Neural progenitor cell (in vitro differentiated cells): ENCODE results near the gene OCA2. TPM values are rescaled to one million over a fixed set of nuclear protein-coding genes. Genes with fewer than 3 reads are reported as not detected.

Experiments used
- DNase-seq: peaks from one replicate; pipeline ENCODE4 v3.0.0-alpha.2; 2016; ENCODE audit warnings: low spot score
- H2AFZ ChIP-seq: fragments of 200-600 bp; sonication (generic); replicated peaks from 2 replicates; pipeline ENCODE4 v1.6.1; 2016; ENCODE audit warnings: antibody characterized with exemption
- H3F3A ChIP-seq: fragments of 200-600 bp; sonication (generic); 2 replicates; pipeline ENCODE4 v1.6.1; 2016; ENCODE audit warnings: antibody characterized with exemption, low read depth
- H3K27ac ChIP-seq: fragments of 200-600 bp; sonication (generic); 2 replicates; pipeline ENCODE4 v1.5.1; 2016; ENCODE audit warnings: mild to moderate bottlenecking
- H3K27me3 ChIP-seq: fragments of 200-600 bp; sonication (generic); 2 replicates; pipeline ENCODE4 v1.6.1; 2016; ENCODE audit warnings: mild to moderate bottlenecking, moderate library complexity
- H3K36me3 ChIP-seq: fragments of 200-600 bp; sonication (generic); 2 replicates; pipeline ENCODE4 v1.5.1; 2016
- H3K4me1 ChIP-seq: fragments of 200-600 bp; sonication (generic); 2 replicates; pipeline ENCODE4 v1.6.1; 2016; ENCODE audit warnings: mixed run types
- H3K4me2 ChIP-seq: fragments of 200-600 bp; sonication (generic); 2 replicates; pipeline ENCODE4 v1.6.1; 2016
- H3K4me3 ChIP-seq: fragments of 200-600 bp; sonication (generic); 2 replicates; pipeline ENCODE4 v1.5.1; 2016
- H3K79me2 ChIP-seq: fragments of 200-600 bp; sonication (generic); 2 replicates; pipeline ENCODE4 v1.6.1; 2016; ENCODE audit warnings: low read depth
- H3K9ac ChIP-seq: fragments of 200-600 bp; sonication (generic); 2 replicates; pipeline ENCODE4 v1.6.1; 2016
- H3K9me3 ChIP-seq: fragments of 200-600 bp; sonication (generic); 2 replicates; pipeline ENCODE4 v1.5.1; 2016; ENCODE audit warnings: low read depth
- H4K20me1 ChIP-seq: fragments of 200-600 bp; sonication (generic); 2 replicates; pipeline ENCODE4 v1.6.1; 2016; ENCODE audit warnings: low read depth
- H3K27ac Mint-ChIP-seq: 3 replicates; pipeline ENCODE4 v1.8.0; 2021; ENCODE audit warnings: mixed read lengths
- H3K27me3 Mint-ChIP-seq: 2 replicates; pipeline ENCODE4 v1.8.0; 2022; ENCODE audit warnings: low read depth, mild to moderate bottlenecking, inconsistent platforms, moderate library complexity, mixed read lengths; ENCODE audit not compliant: insufficient read depth
- H3K36me3 Mint-ChIP-seq: 3 replicates; pipeline ENCODE4 v1.8.0; 2021; ENCODE audit warnings: mixed read lengths
- H3K4me1 Mint-ChIP-seq: 3 replicates; pipeline ENCODE4 v1.8.0; 2021; ENCODE audit warnings: mixed read lengths
- H3K4me3 Mint-ChIP-seq: 3 replicates; pipeline ENCODE4 v1.8.0; 2021; ENCODE audit warnings: mild to moderate bottlenecking, moderate library complexity, mixed read lengths
- H3K9me3 Mint-ChIP-seq: 3 replicates; pipeline ENCODE4 v1.8.0; 2020; ENCODE audit warnings: mixed read lengths
- CTCF ChIP-seq: fragments of 200-600 bp; sonication (generic); IDR thresholded peaks from 2 replicates; pipeline ENCODE4 v1.5.1; 2017; ENCODE audit warnings: antibody characterized with exemption, mild to moderate bottlenecking
- EZH2 ChIP-seq: fragments of 200-600 bp; sonication (generic); IDR thresholded peaks from 2 replicates; pipeline ENCODE4 v1.6.1; 2017; ENCODE audit warnings: antibody characterized with exemption, mild to moderate bottlenecking, moderate library complexity
- EZH2phosphoT487 ChIP-seq: fragments of 200-600 bp; sonication (generic); IDR thresholded peaks from 2 replicates; pipeline ENCODE4 v1.6.1; 2017; ENCODE audit warnings: antibody characterized with exemption
- total RNA-seq: library from RNA; depleted of rRNA; stranded (reverse); fragments of >200 nt; gene quantifications from 2 replicates; pipeline ENCODE4 v1.2.3, GENCODE V29; 2015; ENCODE audit warnings: low replicate concordance

Gene OCA2
- total RNA-seq, 1 donor from 2014 or later: 1.0 TPM

- no peaks in the 10 kb centered on the region for H3F3A ChIP-seq
- Mint-ChIP-seq H3K27me3 (peaks cover 6% of the 10 kb centered on the region), H3K9me3 (peaks cover 21% of the 10 kb centered on the region), H3K36me3 (peaks cover 4% of the 10 kb centered on the region), H3K27ac (no peak overlapping the region), H3K4me1 (no peaks in the 10 kb centered on the region), H3K4me3 (no peak overlapping the region)
- H2AFZ ChIP-seq: no peak overlapping the region
- no peak for DNase-seq
- H3K4me3 ChIP-seq: no peak overlapping the region
- H3K9ac ChIP-seq: no peak overlapping the region
- no peaks in the 10 kb centered on the region for H3K4me1 ChIP-seq
- no peaks in the 10 kb centered on the region for H3K36me3 ChIP-seq
- H3K27me3 ChIP-seq: no peaks in the 10 kb centered on the region
- no peaks in the 10 kb centered on the region for H4K20me1 ChIP-seq
- no peaks in the 10 kb centered on the region for H3K79me2 ChIP-seq
- peaks cover 9% of the 10 kb centered on the region for H3K9me3 ChIP-seq
- no peak overlapping the region for H3K4me2 ChIP-seq
- TF ChIP-seq CTCF (no peak), EZH2phosphoT487 (no peak), EZH2 (no peak)
- no peak overlapping the region for H3K27ac ChIP-seq
These were observed 237.9 kb downstream of the OCA2 start for GRCh38 chr15:27861171-27861570.

GRCh38 chr15:27855137-27855536, 244.0 kb downstream of the OCA2 start:
- Histone ChIP-seq H3K27ac (no peak overlapping the region), H2AFZ (no peak overlapping the region), H3K4me1 (no peaks in the 10 kb centered on the region), H3K9me3 (peaks cover 9% of the 10 kb centered on the region), H3K4me3 (no peak overlapping the region), H3F3A (no peaks in the 10 kb centered on the region), H3K36me3 (no peaks in the 10 kb centered on the region), H3K79me2 (no peaks in the 10 kb centered on the region), H3K27me3 (no peaks in the 10 kb centered on the region), H3K4me2 (no peak overlapping the region), H3K9ac (no peak overlapping the region), H4K20me1 (no peaks in the 10 kb centered on the region)
- TF ChIP-seq EZH2: no peak
- TF ChIP-seq CTCF: no peak
- TF ChIP-seq EZH2phosphoT487: no peak
- Mint-ChIP-seq H3K36me3 (no peaks in the 10 kb centered on the region), H3K4me1 (peaks cover 10% of the 10 kb centered on the region), H3K27ac (no peak overlapping the region), H3K4me3 (no peak overlapping the region), H3K27me3 (peaks cover 5% of the 10 kb centered on the region), H3K9me3 (peaks cover 13% of the 10 kb centered on the region)
- DNase-seq: no peak

GRCh38 chr15:27854601-27855000, 244.5 kb downstream of the OCA2 start:
- no peaks in the 10 kb centered on the region for H3K36me3 ChIP-seq
- H3K4me2 ChIP-seq: no peak overlapping the region
- H3K27ac ChIP-seq: no peak overlapping the region
- peaks cover 9% of the 10 kb centered on the region for H3K9me3 ChIP-seq
- no peak overlapping the region for H3K4me3 Mint-ChIP-seq
- H3K27me3 ChIP-seq: no peaks in the 10 kb centered on the region
- DNase-seq: no peak
- H3K27me3 Mint-ChIP-seq: peaks cover 4% of the 10 kb centered on the region
- no peak overlapping the region for H3K27ac Mint-ChIP-seq
- H3K4me1 Mint-ChIP-seq: peaks cover 15% of the 10 kb centered on the region
- no peak overlapping the region for H3K4me3 ChIP-seq
- no peaks in the 10 kb centered on the region for H3F3A ChIP-seq
- no peak overlapping the region for H3K9ac ChIP-seq
- H2AFZ ChIP-seq: no peak overlapping the region
- H3K79me2 ChIP-seq: no peaks in the 10 kb centered on the region
- H3K36me3 Mint-ChIP-seq: no peaks in the 10 kb centered on the region
- H4K20me1 ChIP-seq: no peaks in the 10 kb centered on the region
- TF ChIP-seq CTCF (no peak), EZH2 (no peak), EZH2phosphoT487 (no peak)
- no peaks in the 10 kb centered on the region for H3K4me1 ChIP-seq
- H3K9me3 Mint-ChIP-seq: peaks cover 10% of the 10 kb centered on the region
